WTC11 (cell line): ENCODE measurements around the gene CNST. TPM values are rescaled to one million over a fixed set of nuclear protein-coding genes. Genes with fewer than 3 reads are reported as not detected.
A peak's percentile ranks its signal among the peaks of the same experiment; 100 is the strongest.

Source experiments
- ATAC-seq: fragments of 200-7000 bp; cut with Tn5 transposase; 2 replicates; pipeline ENCODE4 v1.10.0; 2021; ENCODE audit warnings: mild to moderate bottlenecking, moderate library complexity
- CTCF ChIA-PET: fragments of 300-600 bp; sonication (Branson Sonifier 250); formaldehyde crosslinking; loops from one replicate; lab custom pipeline; 2021; ENCODE audit warnings: antibody characterized with exemption; lab: Charles Lee
- POLR2A ChIA-PET: fragments of 350-600 bp; sonication (Branson Sonifier 250); formaldehyde crosslinking; loops from one replicate; lab custom pipeline; 2021; ENCODE audit warnings: antibody characterized with exemption; lab: Charles Lee
- DNase-seq: peaks from one replicate; pipeline ENCODE4 v3.0.0; 2021; ENCODE audit warnings: low spot score
- H3K27ac Mint-ChIP-seq: 2 replicates; pipeline ENCODE4 v1.8.0; 2021; ENCODE audit warnings: mixed read lengths
- H3K27me3 Mint-ChIP-seq: 2 replicates; pipeline ENCODE4 v1.8.0; 2021; ENCODE audit warnings: low read depth, mild to moderate bottlenecking, moderate library complexity, mixed read lengths
- H3K36me3 Mint-ChIP-seq: 2 replicates; pipeline ENCODE4 v1.8.0; 2021; ENCODE audit warnings: mixed read lengths
- H3K4me1 Mint-ChIP-seq: 2 replicates; pipeline ENCODE4 v1.8.0; 2022; ENCODE audit warnings: mixed read lengths
- H3K4me3 Mint-ChIP-seq: 2 replicates; pipeline ENCODE4 v1.8.0; 2021; ENCODE audit warnings: mild to moderate bottlenecking, moderate library complexity, mixed read lengths
- H3K9me3 Mint-ChIP-seq: 2 replicates; pipeline ENCODE4 v1.8.0; 2021; ENCODE audit warnings: mixed read lengths
- ATF2 ChIP-seq: sonication (generic); formaldehyde crosslinking; IDR thresholded peaks from 2 replicates; pipeline ENCODE4 v1.8.1; 2022; ENCODE audit warnings: low read depth, missing genetic modification reagents, borderline replicate concordance
- ELF4 ChIP-seq: sonication (generic); formaldehyde crosslinking; IDR thresholded peaks from 2 replicates; pipeline ENCODE4 v1.8.1; 2022; ENCODE audit warnings: low read depth, mild to moderate bottlenecking, moderate library complexity, missing genetic modification reagents
- EMX1 ChIP-seq: fragments of 250-450 bp; sonication (Bioruptor Pico); IDR thresholded peaks from 2 replicates; pipeline ENCODE4 v1.8.0; 2021; ENCODE audit warnings: mild to moderate bottlenecking
- GABPB1 ChIP-seq: sonication (generic); formaldehyde crosslinking; IDR thresholded peaks from 2 replicates; pipeline ENCODE4 v1.8.1; 2023; ENCODE audit warnings: mild to moderate bottlenecking, missing genetic modification reagents
- GRHL2 ChIP-seq: fragments of 250-450 bp; sonication (Bioruptor Pico); IDR thresholded peaks from 2 replicates; pipeline ENCODE4 v1.8.0; 2022; ENCODE audit warnings: mild to moderate bottlenecking, moderate library complexity; ENCODE audit not compliant: insufficient replicate concordance, severe bottlenecking
- MLX ChIP-seq: sonication (generic); formaldehyde crosslinking; IDR thresholded peaks from 2 replicates; pipeline ENCODE4 v1.8.1; 2023; ENCODE audit warnings: mild to moderate bottlenecking, missing genetic modification reagents, moderate library complexity
- NR2C2 ChIP-seq: sonication (generic); formaldehyde crosslinking; IDR thresholded peaks from 2 replicates; pipeline ENCODE4 v1.8.0; 2022; ENCODE audit warnings: mild to moderate bottlenecking, missing genetic modification reagents
- PRRX2 ChIP-seq: fragments of 250-450 bp; sonication (Bioruptor Pico); IDR thresholded peaks from 2 replicates; pipeline ENCODE4 v1.8.0; 2021; ENCODE audit warnings: mild to moderate bottlenecking
- RELA ChIP-seq: sonication (generic); formaldehyde crosslinking; IDR thresholded peaks from 2 replicates; pipeline ENCODE4 v1.8.1; 2022; ENCODE audit warnings: missing genetic modification reagents, mild to moderate bottlenecking, borderline replicate concordance
- SMAD4 ChIP-seq: sonication (generic); formaldehyde crosslinking; IDR thresholded peaks from 2 replicates; pipeline ENCODE4 v1.8.0; 2022; ENCODE audit warnings: mild to moderate bottlenecking, missing genetic modification reagents
- TCF7 ChIP-seq: sonication (generic); formaldehyde crosslinking; IDR thresholded peaks from 2 replicates; pipeline ENCODE4 v1.8.0; 2022; ENCODE audit warnings: mild to moderate bottlenecking, low read depth, missing genetic modification reagents, moderate library complexity
- ZMAT4 ChIP-seq: fragments of 250-450 bp; sonication (Bioruptor Pico); IDR thresholded peaks from 2 replicates; pipeline ENCODE4 v1.9.0; 2021; ENCODE audit warnings: mild to moderate bottlenecking
- ZNF219 ChIP-seq: sonication (generic); formaldehyde crosslinking; IDR thresholded peaks from 2 replicates; pipeline ENCODE4 v1.8.0; 2023; ENCODE audit warnings: missing genetic modification reagents, mild to moderate bottlenecking, borderline replicate concordance
- ZNF281 ChIP-seq: sonication (generic); formaldehyde crosslinking; IDR thresholded peaks from 2 replicates; pipeline ENCODE4 v1.8.0; 2023; ENCODE audit warnings: mild to moderate bottlenecking, missing genetic modification reagents
- ZNF416 ChIP-seq: fragments of 250-450 bp; sonication (Bioruptor Pico); IDR thresholded peaks from 2 replicates; pipeline ENCODE4 v1.9.0; 2021; ENCODE audit warnings: mild to moderate bottlenecking, inconsistent platforms
- ZNF423 ChIP-seq: fragments of 250-450 bp; sonication (Bioruptor Pico); IDR thresholded peaks from 2 replicates; pipeline ENCODE4 v2.1.2; 2022; ENCODE audit warnings: mild to moderate bottlenecking, moderate library complexity
- total RNA-seq: library from RNA; stranded (reverse); gene quantifications from 3 replicates; pipeline ENCODE4 v1.2.3, GENCODE V29; 2021

CNST gene
- total RNA-seq, 1 experiment from 2014 or later = 18.4 TPM

- TF ChIP-seq ATF2 (CRISPR knock-in tag) = no peak
- no peak for TF ChIP-seq SMAD4
- no peak for TF ChIP-seq EMX1 (CRISPR knock-in tag)
- no peak for TF ChIP-seq MLX (CRISPR knock-in tag)
- no peak for TF ChIP-seq ZNF281 (CRISPR knock-in tag)
- no peak for TF ChIP-seq ELF4
- no peak for TF ChIP-seq GABPB1 (CRISPR knock-in tag)
- TF ChIP-seq TCF7 (CRISPR knock-in tag) = no peak
- no peak for TF ChIP-seq NR2C2 (CRISPR knock-in tag)
- TF ChIP-seq ZNF416 (CRISPR knock-in tag) = no peak
- TF ChIP-seq ZMAT4 = no peak
- TF ChIP-seq GRHL2 (CRISPR knock-in tag) = no peak
- TF ChIP-seq RELA = no peak
- TF ChIP-seq ZNF423 = no peak
These were observed 16.2 kb downstream of the CNST start (continued) for GRCh38 chr1:246582301-246583055.

GRCh38 chr1:246583056-246583440 lies 16.8 kb downstream of the CNST start:
- Mint-ChIP-seq H3K27ac (no peak overlapping the region), H3K4me3 (no peak overlapping the region), H3K36me3 (no peaks in the 10 kb centered on the region), H3K9me3 (no peaks in the 10 kb centered on the region), H3K27me3 (no peaks in the 10 kb centered on the region), H3K4me1 (no peaks in the 10 kb centered on the region)
- ChIA-PET POLR2A (no interaction called here), CTCF (no interaction called here)
- TF ChIP-seq PRRX2 (CRISPR knock-in tag) = no peak
- DNase-seq = no peak
- no peak for ATAC-seq

- DNase-seq (no peak), ATAC-seq (no peak)
- H3K36me3 Mint-ChIP-seq = no peaks in the 10 kb centered on the region
- peak; percentile 84 for TF ChIP-seq GABPB1 (CRISPR knock-in tag)
- no peak for TF ChIP-seq ZNF219 (CRISPR knock-in tag)
- H3K4me1 Mint-ChIP-seq = no peaks in the 10 kb centered on the region
- ChIA-PET CTCF (no interaction called here), POLR2A (no interaction called here)
- no peaks in the 10 kb centered on the region for H3K9me3 Mint-ChIP-seq
- H3K4me3 Mint-ChIP-seq = no peak overlapping the region
- H3K27ac Mint-ChIP-seq = no peak overlapping the region; the same call in 1 of the 2 replicates
- no peaks in the 10 kb centered on the region for H3K27me3 Mint-ChIP-seq
These were observed 17.4 kb downstream of the CNST start for GRCh38 chr1:246583448-246584185.
